ENCODE measurements around the gene KIAA1217.

Gene KIAA1217

DNA sequence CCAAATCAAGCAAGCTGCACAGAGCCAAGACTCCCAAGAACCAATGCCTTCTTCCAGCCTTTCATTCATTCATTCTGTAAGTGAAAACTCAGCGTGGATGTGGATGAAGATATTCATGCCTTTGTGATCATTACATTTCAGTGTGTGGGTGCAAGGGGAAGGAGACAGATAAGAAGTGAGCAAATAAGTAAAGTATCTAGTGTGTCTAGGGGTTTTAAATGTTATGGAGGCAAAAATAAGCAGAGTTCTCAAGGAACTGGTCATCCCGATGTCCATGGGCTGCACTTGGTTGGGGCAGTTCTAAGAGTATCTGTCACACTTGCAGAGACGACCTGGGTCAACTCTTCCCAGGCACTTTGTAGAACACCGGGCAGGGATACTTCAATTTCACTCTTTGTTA is 149.1 kb downstream of the KIAA1217 start:
- no peak overlapping the region for H3K4me3 ChIP-seq (ENCODE audit: low read length)
- H3K4me1 ChIP-seq (ENCODE audit: control insufficient read depth, insufficient read depth, low read length), result peaks cover 22% of the 10 kb centered on the region
- DNase-seq (ENCODE audit: low read depth), result no peak
- no peak overlapping the region for H3K9ac ChIP-seq (ENCODE audit: low read length)
- H3K36me3 ChIP-seq (ENCODE audit: control insufficient read depth, insufficient read depth, low read length, severe bottlenecking), result no peaks in the 10 kb centered on the region
- H3K9me3 ChIP-seq (ENCODE audit: control insufficient read depth, low read length), result no peaks in the 10 kb centered on the region
- no peaks in the 10 kb centered on the region for H3K27me3 ChIP-seq (replicated peaks; ENCODE audit: control insufficient read depth, insufficient read depth, low read length)

DNA sequence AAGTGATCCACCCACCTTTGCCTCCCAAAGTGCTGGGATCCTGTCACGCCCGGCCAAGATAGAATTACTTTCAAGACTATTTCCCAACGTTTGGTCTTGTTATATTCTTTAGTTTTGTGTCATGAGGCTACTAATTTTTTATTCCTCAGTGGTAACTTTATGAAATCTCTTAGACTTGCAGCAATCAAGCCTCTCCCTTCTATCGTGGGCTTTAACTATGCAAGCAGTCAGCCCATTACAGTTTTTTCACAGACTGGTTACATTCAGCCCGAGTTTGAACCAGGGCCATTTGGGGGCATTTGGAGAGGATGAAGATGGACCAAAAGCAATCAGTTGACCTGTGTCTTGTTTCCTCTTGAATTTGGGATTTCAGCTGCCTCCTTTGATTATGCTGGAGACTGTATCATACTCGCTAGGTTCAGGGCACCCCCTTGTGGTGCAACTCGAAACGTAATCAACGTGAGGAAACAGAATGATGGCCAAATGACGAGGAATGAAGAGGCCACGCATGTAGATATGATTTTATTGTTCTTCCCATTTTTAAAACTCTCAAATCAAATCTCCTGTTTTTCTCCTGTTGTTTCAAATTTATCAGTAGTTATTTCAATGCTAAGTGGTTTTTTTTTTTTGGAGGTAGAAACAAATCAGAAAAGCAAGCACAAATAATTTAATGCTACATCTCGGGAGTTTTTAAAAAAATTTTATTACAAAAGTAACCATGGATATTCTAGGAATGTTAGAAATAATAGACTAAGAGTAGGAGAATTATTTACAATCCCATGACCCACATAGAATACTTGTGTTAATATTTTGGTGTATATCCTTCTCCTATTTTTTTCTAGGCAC is 151.6 kb downstream of the KIAA1217 start:
- Histone ChIP-seq H3K27me3 (replicated peaks; ENCODE audit: control insufficient read depth, insufficient read depth, low read length) (no peaks in the 10 kb centered on the region), H3K36me3 (ENCODE audit: control insufficient read depth, insufficient read depth, low read length, severe bottlenecking) (no peaks in the 10 kb centered on the region), H3K9ac (ENCODE audit: low read length) (peak overlapping the region; percentile 28), H3K9me3 (ENCODE audit: control insufficient read depth, low read length) (no peaks in the 10 kb centered on the region), H3K4me3 (ENCODE audit: low read length) (no peak overlapping the region), H3K4me1 (ENCODE audit: control insufficient read depth, insufficient read depth, low read length) (peaks cover 16% of the 10 kb centered on the region)
- DNase-seq (ENCODE audit: low read depth), result peak; percentile 85

DNA sequence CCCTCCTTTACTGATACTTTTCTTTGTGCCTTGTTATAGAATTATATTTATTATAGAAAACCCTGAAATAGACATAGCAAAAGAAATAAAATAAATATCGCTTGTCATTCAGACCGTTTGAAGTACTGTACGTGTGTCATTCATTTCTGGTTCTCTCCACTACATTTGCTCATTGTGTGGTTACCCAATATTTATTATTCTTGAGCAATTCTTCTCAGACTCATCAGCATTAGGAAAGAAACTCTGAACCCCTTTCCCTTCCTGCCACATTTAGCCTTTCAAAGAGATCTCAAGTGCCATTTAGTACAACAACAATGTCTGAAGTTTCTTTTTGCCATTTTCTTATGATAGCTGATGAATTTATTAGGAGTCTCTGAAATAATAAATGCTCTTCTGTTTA is 154.1 kb downstream of the KIAA1217 start:
- H3K36me3 ChIP-seq (ENCODE audit: control insufficient read depth, insufficient read depth, low read length, severe bottlenecking), result no peaks in the 10 kb centered on the region
- H3K27me3 ChIP-seq (replicated peaks; ENCODE audit: control insufficient read depth, insufficient read depth, low read length), result no peaks in the 10 kb centered on the region
- peaks cover 16% of the 10 kb centered on the region for H3K4me1 ChIP-seq (ENCODE audit: control insufficient read depth, insufficient read depth, low read length)
- no peak overlapping the region for H3K9ac ChIP-seq (ENCODE audit: low read length)
- H3K9me3 ChIP-seq (ENCODE audit: control insufficient read depth, low read length), result no peaks in the 10 kb centered on the region
- H3K4me3 ChIP-seq (ENCODE audit: low read length), result no peak overlapping the region
- DNase-seq (ENCODE audit: low read depth), result peak; percentile 12

DNA sequence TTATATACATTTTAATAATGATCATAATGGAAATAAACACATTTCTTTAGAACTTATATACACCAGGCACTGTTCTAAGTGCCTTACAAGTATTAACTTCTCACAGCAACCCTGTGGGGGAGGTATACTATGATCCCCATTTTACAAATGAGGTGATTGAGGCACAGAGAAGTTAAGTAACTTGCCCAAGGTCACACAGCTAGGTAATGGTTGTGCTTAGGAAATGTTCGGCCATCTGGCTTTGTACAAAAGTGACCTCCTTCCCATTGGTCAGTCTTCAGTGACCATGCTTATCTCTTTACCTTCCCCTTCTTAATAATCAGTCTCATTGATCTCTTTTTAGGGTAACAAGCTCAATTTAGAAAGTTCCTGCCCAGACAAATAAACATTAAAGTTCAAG is 158.8 kb downstream of the KIAA1217 start:
- no peak for DNase-seq (ENCODE audit: low read depth)
- no peak overlapping the region for H3K9ac ChIP-seq (ENCODE audit: low read length)
- H3K9me3 ChIP-seq (ENCODE audit: control insufficient read depth, low read length), result no peaks in the 10 kb centered on the region
- H3K4me1 ChIP-seq (ENCODE audit: control insufficient read depth, insufficient read depth, low read length), result peaks cover 9% of the 10 kb centered on the region
- H3K36me3 ChIP-seq (ENCODE audit: control insufficient read depth, insufficient read depth, low read length, severe bottlenecking), result no peaks in the 10 kb centered on the region
- no peak overlapping the region for H3K4me3 ChIP-seq (ENCODE audit: low read length)
- H3K27me3 ChIP-seq (replicated peaks; ENCODE audit: control insufficient read depth, insufficient read depth, low read length), result no peaks in the 10 kb centered on the region

DNA sequence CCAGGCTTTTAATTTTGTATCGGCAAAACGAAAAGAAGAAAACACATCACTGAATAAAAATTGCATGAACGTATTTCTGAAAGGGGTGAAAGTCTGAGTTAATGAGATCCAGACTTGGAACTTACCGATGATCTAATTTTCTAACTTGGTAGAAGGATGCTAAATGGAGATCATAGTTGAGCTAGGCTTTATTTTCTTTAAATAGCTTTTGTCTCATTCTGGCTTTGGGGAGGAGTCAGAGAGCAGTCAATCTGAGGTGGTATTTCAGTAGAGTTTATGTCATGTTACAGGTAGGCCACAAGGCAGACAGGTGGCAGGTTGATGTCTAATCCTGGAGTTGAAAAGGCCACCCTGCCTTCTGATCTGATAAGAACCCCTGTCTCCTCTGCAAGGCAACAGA is 161.9 kb downstream of the KIAA1217 start:
- no peak for DNase-seq (ENCODE audit: low read depth)
- no peaks in the 10 kb centered on the region for H3K4me1 ChIP-seq (ENCODE audit: control insufficient read depth, insufficient read depth, low read length)
- H3K9ac ChIP-seq (ENCODE audit: low read length), result no peak overlapping the region
- H3K4me3 ChIP-seq (ENCODE audit: low read length), result no peak overlapping the region
- no peaks in the 10 kb centered on the region for H3K36me3 ChIP-seq (ENCODE audit: control insufficient read depth, insufficient read depth, low read length, severe bottlenecking)
- no peaks in the 10 kb centered on the region for H3K9me3 ChIP-seq (ENCODE audit: control insufficient read depth, low read length)
- H3K27me3 ChIP-seq (replicated peaks; ENCODE audit: control insufficient read depth, insufficient read depth, low read length), result no peaks in the 10 kb centered on the region

DNA sequence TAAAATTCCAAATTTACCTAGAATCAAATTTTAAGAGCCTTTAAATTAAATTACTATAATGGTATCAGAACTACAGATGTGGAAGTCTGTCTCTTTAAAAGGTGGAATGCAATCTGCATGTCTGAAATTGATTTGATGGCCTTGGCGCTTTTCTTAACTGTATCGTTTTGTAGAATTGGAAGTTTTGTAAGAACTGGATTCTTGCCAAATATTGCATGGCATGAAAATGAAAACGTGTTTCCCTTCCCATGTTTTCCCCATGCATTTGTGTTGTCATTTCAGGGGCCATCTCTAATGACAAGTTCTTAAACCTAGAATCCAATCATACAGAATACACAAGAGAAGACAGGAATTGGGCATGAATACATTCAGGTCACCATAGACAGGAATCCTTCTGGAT is 162.5 kb downstream of the KIAA1217 start:
- Histone ChIP-seq H3K4me1 (ENCODE audit: control insufficient read depth, insufficient read depth, low read length) (no peaks in the 10 kb centered on the region), H3K36me3 (ENCODE audit: control insufficient read depth, insufficient read depth, low read length, severe bottlenecking) (no peaks in the 10 kb centered on the region), H3K9ac (ENCODE audit: low read length) (no peak overlapping the region), H3K9me3 (ENCODE audit: control insufficient read depth, low read length) (no peaks in the 10 kb centered on the region), H3K27me3 (replicated peaks; ENCODE audit: control insufficient read depth, insufficient read depth, low read length) (no peaks in the 10 kb centered on the region), H3K4me3 (ENCODE audit: low read length) (no peak overlapping the region)
- no peak for DNase-seq (ENCODE audit: low read depth)

DNA sequence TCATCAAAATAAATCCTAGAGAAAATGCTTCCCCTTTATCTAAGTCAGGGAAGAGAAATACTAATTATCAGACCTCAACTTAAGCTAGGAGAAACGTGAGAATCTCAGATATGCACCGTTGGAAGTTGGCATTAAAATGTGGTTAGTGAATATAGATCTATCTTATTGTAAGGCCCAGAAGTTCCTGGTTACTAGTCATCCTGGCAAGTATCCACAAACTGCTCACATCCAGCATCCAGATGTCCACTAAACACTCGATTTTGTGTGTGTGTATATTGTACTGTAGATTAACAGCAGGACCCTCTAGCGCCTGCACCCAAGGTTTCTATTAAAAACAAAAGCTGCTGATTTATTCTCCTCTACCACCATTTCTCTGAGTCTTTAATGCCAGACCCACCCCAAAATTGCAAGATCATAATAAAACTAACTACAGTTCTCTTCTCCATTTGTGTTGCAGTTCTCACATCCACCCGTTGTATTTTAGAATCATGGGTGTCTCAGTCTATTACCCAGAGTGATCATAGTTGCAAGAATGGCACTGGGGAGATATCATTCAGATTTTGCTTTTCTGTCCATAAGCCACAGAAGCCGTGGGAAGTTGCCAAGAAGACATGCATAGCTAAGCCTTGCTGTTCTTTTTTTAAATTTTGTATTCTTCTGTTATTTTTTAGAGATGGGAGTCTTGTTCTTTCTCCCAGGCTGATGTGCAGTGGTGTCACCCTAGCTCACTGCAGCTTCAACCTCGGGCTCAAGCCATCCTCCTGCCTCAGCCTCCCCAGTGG is 165.4 kb downstream of the KIAA1217 start:
- H3K9ac ChIP-seq (ENCODE audit: low read length), result no peak overlapping the region
- no peaks in the 10 kb centered on the region for H3K27me3 ChIP-seq (replicated peaks; ENCODE audit: control insufficient read depth, insufficient read depth, low read length)
- H3K36me3 ChIP-seq (ENCODE audit: control insufficient read depth, insufficient read depth, low read length, severe bottlenecking), result no peaks in the 10 kb centered on the region
- peak; percentile 50 for DNase-seq (ENCODE audit: low read depth)
- no peak overlapping the region for H3K4me3 ChIP-seq (ENCODE audit: low read length)
- H3K4me1 ChIP-seq (ENCODE audit: control insufficient read depth, insufficient read depth, low read length), result no peaks in the 10 kb centered on the region
- no peaks in the 10 kb centered on the region for H3K9me3 ChIP-seq (ENCODE audit: control insufficient read depth, low read length)

DNA sequence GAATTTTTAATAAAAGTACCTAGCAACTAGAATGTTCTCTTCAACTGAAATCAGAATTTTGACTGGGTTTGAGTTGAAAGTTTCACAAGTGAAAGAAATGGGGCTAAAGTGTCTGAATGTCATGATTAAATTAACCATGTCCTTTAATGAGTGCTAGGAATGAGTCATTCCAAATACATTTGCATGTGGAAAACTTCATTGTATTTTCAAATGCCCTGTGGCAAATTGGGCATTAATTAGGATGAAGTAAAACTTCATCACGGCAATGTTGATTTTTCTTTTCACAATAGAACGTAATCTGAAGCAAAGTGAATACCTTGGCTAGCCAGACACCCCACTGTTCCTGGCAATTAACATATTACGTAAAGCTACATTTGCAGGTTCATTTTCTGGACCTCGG is 166.6 kb downstream of the KIAA1217 start:
- Histone ChIP-seq H3K4me3 (ENCODE audit: low read length) (no peak overlapping the region), H3K27me3 (replicated peaks; ENCODE audit: control insufficient read depth, insufficient read depth, low read length) (no peaks in the 10 kb centered on the region), H3K9ac (ENCODE audit: low read length) (no peak overlapping the region), H3K36me3 (ENCODE audit: control insufficient read depth, insufficient read depth, low read length, severe bottlenecking) (no peaks in the 10 kb centered on the region), H3K4me1 (ENCODE audit: control insufficient read depth, insufficient read depth, low read length) (no peaks in the 10 kb centered on the region), H3K9me3 (ENCODE audit: control insufficient read depth, low read length) (no peaks in the 10 kb centered on the region)
- DNase-seq (ENCODE audit: low read depth), result no peak

DNA sequence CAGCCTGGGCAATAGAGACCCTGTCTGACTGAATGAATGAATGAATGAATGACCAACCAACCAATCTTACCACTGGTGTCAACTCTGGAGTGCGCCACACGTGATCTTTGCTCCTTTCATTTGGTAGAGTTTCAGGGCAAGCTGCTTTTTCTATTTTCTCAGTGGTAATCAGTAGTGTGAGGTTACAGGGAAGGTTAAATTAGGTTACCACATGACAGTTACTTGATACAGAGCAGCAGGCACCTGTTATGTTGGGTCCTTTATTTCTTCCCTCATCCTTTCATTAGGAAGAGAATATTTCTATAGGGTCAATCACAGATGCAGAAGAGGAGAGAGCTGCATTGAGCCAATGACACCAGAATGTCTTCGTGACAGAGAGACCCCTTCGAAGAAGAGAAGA is 167.8 kb downstream of the KIAA1217 start:
- Histone ChIP-seq H3K9me3 (ENCODE audit: control insufficient read depth, low read length) (no peaks in the 10 kb centered on the region), H3K9ac (ENCODE audit: low read length) (no peak overlapping the region), H3K36me3 (ENCODE audit: control insufficient read depth, insufficient read depth, low read length, severe bottlenecking) (no peaks in the 10 kb centered on the region), H3K27me3 (replicated peaks; ENCODE audit: control insufficient read depth, insufficient read depth, low read length) (no peaks in the 10 kb centered on the region), H3K4me3 (ENCODE audit: low read length) (no peak overlapping the region), H3K4me1 (ENCODE audit: control insufficient read depth, insufficient read depth, low read length) (no peaks in the 10 kb centered on the region)
- no peak for DNase-seq (ENCODE audit: low read depth)

DNA sequence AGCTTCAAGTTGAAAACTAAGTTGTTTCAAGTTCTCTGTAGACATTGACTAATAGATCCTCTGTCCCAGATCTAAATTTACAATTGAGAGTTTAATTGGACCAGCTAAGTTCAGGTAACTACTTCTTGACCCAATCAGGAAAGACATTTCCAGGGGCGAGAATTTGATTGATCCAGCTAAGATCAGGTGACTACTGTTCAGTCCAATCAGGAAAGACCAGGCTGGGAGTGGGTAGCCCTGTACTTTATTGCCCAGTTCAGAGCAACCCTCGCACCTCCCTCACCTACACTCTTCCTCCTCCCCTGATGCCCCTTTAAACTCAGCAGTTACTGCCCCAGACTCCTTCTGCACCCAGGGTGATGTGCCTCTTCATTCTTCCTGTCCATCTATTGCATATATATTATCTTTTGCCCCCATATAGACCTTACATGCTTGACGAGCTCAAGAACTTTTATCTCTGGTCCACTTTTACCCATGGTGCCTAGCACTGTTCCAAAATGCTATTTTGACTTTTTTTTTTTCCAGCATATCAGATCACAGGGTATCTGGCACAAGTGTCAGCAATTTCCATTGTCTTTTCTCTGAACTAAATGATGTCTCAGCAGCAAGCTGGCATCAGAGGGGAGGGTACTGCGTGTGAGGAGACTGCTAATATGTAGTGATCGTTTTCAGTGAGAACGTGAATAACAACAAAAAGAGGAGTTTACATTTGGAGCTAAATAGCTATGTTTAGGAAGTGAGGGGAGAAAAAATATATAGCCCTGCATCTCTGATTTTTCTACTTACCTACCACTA is 169.4 kb downstream of the KIAA1217 start:
- no peaks in the 10 kb centered on the region for H3K36me3 ChIP-seq (ENCODE audit: control insufficient read depth, insufficient read depth, low read length, severe bottlenecking)

More for the DNA sequence above, 169.4 kb downstream of the KIAA1217 start:
- H3K4me1 ChIP-seq (ENCODE audit: control insufficient read depth, insufficient read depth, low read length), result peaks cover 2% of the 10 kb centered on the region
- no peak for DNase-seq (ENCODE audit: low read depth)
- no peaks in the 10 kb centered on the region for H3K9me3 ChIP-seq (ENCODE audit: control insufficient read depth, low read length)
- no peaks in the 10 kb centered on the region for H3K27me3 ChIP-seq (replicated peaks; ENCODE audit: control insufficient read depth, insufficient read depth, low read length)
- no peak overlapping the region for H3K9ac ChIP-seq (ENCODE audit: low read length)
- H3K4me3 ChIP-seq (ENCODE audit: low read length), result no peak overlapping the region
